NCI-H524 treated with DMSO at 0.1 percent for 48 hours (cell line): Measurements from ENCODE around the gene RIOK3.

ENCODE experiments used
- DNase-seq: peaks from one replicate; lab custom pipeline; 2025; lab: John Stamatoyannopoulos, UW

The RIOK3 gene

GRCh38 chr18:23528580-23529472 lies 75.7 kb downstream of the RIOK3 start:
- no peak for DNase-seq

DNA sequence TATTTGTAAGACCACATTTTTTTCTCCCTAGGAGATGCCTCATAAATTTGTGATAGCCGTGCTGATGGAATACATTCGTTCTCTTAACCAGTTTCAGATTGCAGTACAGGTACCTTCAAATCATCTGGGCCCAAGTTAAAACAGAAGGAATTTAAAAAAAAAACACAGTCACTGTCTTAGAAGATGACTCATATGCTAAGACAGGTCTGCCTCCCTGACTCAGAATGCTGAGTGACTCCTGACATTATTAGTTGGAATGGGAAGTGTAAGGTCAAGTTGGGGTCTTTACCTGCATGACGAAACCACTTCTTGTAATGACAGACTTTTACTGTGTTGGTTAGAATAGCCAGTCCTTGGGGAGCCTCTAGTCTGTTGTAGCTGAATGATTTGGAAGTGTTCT lies 76.5 kb downstream of the RIOK3 start:
- no peak for DNase-seq

GRCh38 chr18:23530195-23530594 lies 77.1 kb downstream of the RIOK3 start:
- no peak for DNase-seq

GRCh38 chr18:23531912-23532311 lies 78.8 kb downstream of the RIOK3 start:
- DNase-seq, result no peak
